PC-9 (cell line): ENCODE data around the gene RTF2. TPM values are rescaled to one million over a fixed set of nuclear protein-coding genes. Genes with fewer than 3 reads are reported as not detected.
A peak's percentile ranks its signal among the peaks of the same experiment; 100 is the strongest.

Experiments used
- BruUV-seq: library from RNA; stranded (reverse); fragments of 400-500 nt; replicated peaks from 2 replicates; lab custom pipeline; 2021; lab: Mats Ljungman, UMichigan
- CTCF ChIA-PET: fragments of 300-600 bp; sonication (Branson Sonifier 250); formaldehyde crosslinking; loops from one replicate; lab custom pipeline; 2022; ENCODE audit warnings: antibody characterized with exemption; lab: Charles Lee
- POLR2A ChIA-PET: fragments of 300-600 bp; sonication (Branson Sonifier 250); formaldehyde crosslinking; loops from one replicate; lab custom pipeline; 2022; ENCODE audit warnings: antibody characterized with exemption; ENCODE audit not compliant: unreplicated experiment; lab: Charles Lee
- DNase-seq, 2 experiments: peaks; one replicate each; pipeline versions ENCODE4 v3.0.0 to v3.0.0-alpha.2; 2015 to 2022; ENCODE audit warnings: mixed read lengths in 1 of 2
- H2AFZ ChIP-seq: fragments of 200-600 bp; sonication (generic); 2 replicates; pipeline ENCODE4 v1.8.1; 2017; ENCODE audit warnings: antibody characterized with exemption
- H3F3A ChIP-seq: fragments of 200-600 bp; sonication (generic); 2 replicates; pipeline ENCODE4 v1.8.1; 2017; ENCODE audit warnings: antibody characterized with exemption, mild to moderate bottlenecking, low read depth; ENCODE audit not compliant: insufficient read depth
- H3K27ac ChIP-seq: fragments of 200-600 bp; sonication (generic); 2 replicates; pipeline ENCODE4 v1.6.1; 2016; ENCODE audit warnings: mixed run types
- H3K27me3 ChIP-seq: fragments of 200-600 bp; sonication (generic); 2 replicates; pipeline ENCODE4 v1.6.1; 2016; ENCODE audit warnings: low read depth, mixed run types; ENCODE audit not compliant: insufficient read depth
- H3K36me3 ChIP-seq: fragments of 200-600 bp; sonication (generic); 2 replicates; pipeline ENCODE4 v1.6.1; 2016; ENCODE audit warnings: low read depth, mixed run types
- H3K4me1 ChIP-seq: fragments of 200-600 bp; sonication (generic); replicated peaks from 2 replicates; pipeline ENCODE4 v1.6.1; 2016; ENCODE audit warnings: mixed run types; ENCODE audit not compliant: insufficient read depth
- H3K4me2 ChIP-seq: fragments of 200-600 bp; sonication (generic); 2 replicates; pipeline ENCODE4 v1.6.1; 2017; ENCODE audit warnings: mixed run types
- H3K4me3 ChIP-seq: fragments of 200-600 bp; sonication (generic); 2 replicates; pipeline ENCODE4 v1.6.1; 2016; ENCODE audit warnings: mixed run types
- H3K79me2 ChIP-seq: fragments of 200-600 bp; sonication (generic); 2 replicates; pipeline ENCODE4 v1.6.1; 2017; ENCODE audit warnings: low read depth, mixed run types
- H3K9me2 ChIP-seq: fragments of 200-600 bp; sonication (generic); 2 replicates; pipeline ENCODE4 v1.8.1; 2017; ENCODE audit warnings: mild to moderate bottlenecking; ENCODE audit not compliant: insufficient read depth
- H3K9me3 ChIP-seq: fragments of 200-600 bp; sonication (generic); 2 replicates; pipeline ENCODE4 v1.8.1; 2016; ENCODE audit warnings: low read depth; ENCODE audit not compliant: insufficient read depth
- H4K20me1 ChIP-seq: fragments of 200-600 bp; sonication (generic); 2 replicates; pipeline ENCODE4 v1.8.1; 2017; ENCODE audit not compliant: insufficient read depth
- EZH2 ChIP-seq: fragments of 200-600 bp; sonication (generic); IDR thresholded peaks from 2 replicates; pipeline ENCODE4 v1.8.0; 2017; ENCODE audit warnings: antibody characterized with exemption, low read depth
- intact Hi-C: fragments of 100-400 bp; cut with micrococcal nuclease; formaldehyde crosslinking; loops from one replicate; pipeline ENCODE4 v1.10.0; 2022; ENCODE audit not compliant: unreplicated experiment
- total RNA-seq: library from RNA; stranded (reverse); gene quantifications from 2 replicates; pipeline ENCODE4 v1.2.3, GENCODE V29; 2021
- TF ChIP-seq, protein P1 (sequence below): fragments of 200-600 bp; sonication (generic); conservative IDR thresholded peaks from 2 replicates; pipeline ENCODE4 v1.6.1; 2017; ENCODE audit warnings: mixed run types, antibody characterized with exemption, mild to moderate bottlenecking, moderate library complexity

Gene RTF2
- total RNA-seq, 1 experiment from 2014 or later = 108 TPM

DNA sequence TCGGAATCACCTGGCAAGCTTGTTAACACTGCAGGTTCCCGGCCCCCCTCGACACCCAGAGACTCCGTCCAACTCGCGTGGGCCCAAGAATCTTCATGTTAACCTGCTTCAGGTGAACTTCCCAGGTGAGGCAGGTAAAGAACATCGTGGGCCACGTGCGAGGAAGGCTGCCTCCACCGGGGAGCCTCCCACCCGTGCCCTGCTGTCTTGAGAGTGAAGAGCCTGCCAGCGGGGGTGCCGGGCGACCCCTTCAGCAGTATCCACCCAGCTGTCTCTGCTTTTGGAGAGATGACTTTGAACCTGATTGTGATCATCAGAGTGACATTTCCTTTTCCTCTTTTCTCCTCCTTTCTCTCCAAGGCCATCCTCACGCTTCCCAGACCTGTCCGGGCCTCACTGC, 22.9 kb upstream of the RTF2 start:
- Histone ChIP-seq H3K9me3 (no peaks in the 10 kb centered on the region), H3K27me3 (peaks cover 13% of the 10 kb centered on the region; the same call in 1 of the 2 replicates), H3K36me3 (no peaks in the 10 kb centered on the region), H3K79me2 (no peaks in the 10 kb centered on the region), H3K4me1 (peaks cover 2% of the 10 kb centered on the region; the same call in 1 of the 2 replicates), H3K4me2 (no peak overlapping the region), H3K27ac (no peak overlapping the region), H3K4me3 (no peak overlapping the region), H2AFZ (no peak overlapping the region), H3F3A (no peaks in the 10 kb centered on the region), H4K20me1 (no peaks in the 10 kb centered on the region), H3K9me2 (no peaks in the 10 kb centered on the region)
- intact Hi-C loops = no loop called here
- CTCF ChIA-PET = no interaction called here
- POLR2A ChIA-PET = no interaction called here
- DNase-seq = no peak
- no peak for TF ChIP-seq EZH2
- TF ChIP-seq, protein P1, sequence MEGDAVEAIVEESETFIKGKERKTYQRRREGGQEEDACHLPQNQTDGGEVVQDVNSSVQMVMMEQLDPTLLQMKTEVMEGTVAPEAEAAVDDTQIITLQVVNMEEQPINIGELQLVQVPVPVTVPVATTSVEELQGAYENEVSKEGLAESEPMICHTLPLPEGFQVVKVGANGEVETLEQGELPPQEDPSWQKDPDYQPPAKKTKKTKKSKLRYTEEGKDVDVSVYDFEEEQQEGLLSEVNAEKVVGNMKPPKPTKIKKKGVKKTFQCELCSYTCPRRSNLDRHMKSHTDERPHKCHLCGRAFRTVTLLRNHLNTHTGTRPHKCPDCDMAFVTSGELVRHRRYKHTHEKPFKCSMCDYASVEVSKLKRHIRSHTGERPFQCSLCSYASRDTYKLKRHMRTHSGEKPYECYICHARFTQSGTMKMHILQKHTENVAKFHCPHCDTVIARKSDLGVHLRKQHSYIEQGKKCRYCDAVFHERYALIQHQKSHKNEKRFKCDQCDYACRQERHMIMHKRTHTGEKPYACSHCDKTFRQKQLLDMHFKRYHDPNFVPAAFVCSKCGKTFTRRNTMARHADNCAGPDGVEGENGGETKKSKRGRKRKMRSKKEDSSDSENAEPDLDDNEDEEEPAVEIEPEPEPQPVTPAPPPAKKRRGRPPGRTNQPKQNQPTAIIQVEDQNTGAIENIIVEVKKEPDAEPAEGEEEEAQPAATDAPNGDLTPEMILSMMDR = no peak
- no TSS peak for BruUV-seq

DNA sequence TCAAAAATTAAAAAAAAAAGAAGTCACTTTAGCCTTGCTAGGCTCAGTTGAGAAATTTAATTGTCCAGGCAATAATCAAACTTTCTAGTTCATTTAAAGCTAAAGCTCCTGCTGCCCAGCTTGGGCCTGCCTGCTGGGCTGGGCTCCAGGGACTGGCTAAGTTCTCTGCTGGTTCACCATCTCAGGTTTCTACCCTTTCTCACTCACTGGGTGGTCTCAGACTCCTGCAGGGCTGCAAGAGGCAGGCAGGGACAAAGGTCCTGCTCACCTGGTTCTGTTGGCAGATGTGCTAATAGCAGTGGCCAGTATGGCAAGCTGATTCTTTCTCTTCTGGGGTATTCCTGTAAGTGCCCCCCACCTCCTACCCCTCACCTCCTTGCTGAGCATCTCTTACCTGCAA, 21.2 kb upstream of the RTF2 start:
- peak in 1 of 2 experiments; percentile 28 for DNase-seq
- no TSS peak for BruUV-seq
- peaks cover 10% of the 10 kb centered on the region; the same call in 1 of the 2 replicates for H3F3A ChIP-seq
- no peak overlapping the region for H2AFZ ChIP-seq
- no peaks in the 10 kb centered on the region for H3K9me2 ChIP-seq
- peaks cover 17% of the 10 kb centered on the region for H3K4me1 ChIP-seq
- no peaks in the 10 kb centered on the region for H3K36me3 ChIP-seq
- no peak overlapping the region for H3K27ac ChIP-seq
- H4K20me1 ChIP-seq = no peaks in the 10 kb centered on the region
- no peak overlapping the region for H3K4me2 ChIP-seq
- no peak for TF ChIP-seq EZH2
- TF ChIP-seq, protein P1 = no peak
- H3K79me2 ChIP-seq = no peaks in the 10 kb centered on the region
- POLR2A ChIA-PET = no interaction called here
- CTCF ChIA-PET = interaction anchor here (0.7 kb wide), 1 partner anchor 30 kb away, joined by 5 read pairs; no protein-coding TSS in a partner anchor
- H3K27me3 ChIP-seq = peaks cover 13% of the 10 kb centered on the region; the same call in 1 of the 2 replicates
- no peak overlapping the region for H3K4me3 ChIP-seq
- H3K9me3 ChIP-seq = no peaks in the 10 kb centered on the region
- intact Hi-C loops = no loop called here

DNA sequence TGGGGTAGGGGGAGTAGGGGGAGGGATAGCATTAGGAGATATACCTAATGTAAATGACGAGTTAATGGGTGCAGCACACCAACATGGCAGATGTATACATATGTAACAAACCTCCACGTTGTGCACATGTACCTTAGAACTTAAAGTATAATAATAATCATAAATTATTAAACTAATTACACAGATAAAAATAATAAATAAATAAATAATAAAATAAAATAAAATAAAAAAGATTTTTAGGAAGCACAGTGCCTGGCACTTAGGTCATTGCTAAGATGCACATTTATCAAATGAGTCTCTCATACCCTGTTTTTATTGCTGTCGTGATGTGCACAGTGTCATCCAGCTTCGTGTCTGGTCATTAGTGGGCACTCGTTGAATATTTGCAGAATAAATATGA, 19.0 kb upstream of the RTF2 start:
- CTCF ChIA-PET = no interaction called here
- no peak overlapping the region for H3K4me2 ChIP-seq

More for the DNA sequence above, 19.0 kb upstream of the RTF2 start:
- intact Hi-C loops = no loop called here
- DNase-seq = peak in 1 of 2 experiments; percentile 33
- Histone ChIP-seq H3K9me2 (no peaks in the 10 kb centered on the region), H3K36me3 (no peaks in the 10 kb centered on the region), H3K9me3 (no peaks in the 10 kb centered on the region), H3K4me3 (no peak overlapping the region), H3K27ac (no peak overlapping the region), H3K27me3 (peaks cover 8% of the 10 kb centered on the region; the same call in 1 of the 2 replicates), H4K20me1 (no peaks in the 10 kb centered on the region), H3K79me2 (no peaks in the 10 kb centered on the region), H3K4me1 (peaks cover 17% of the 10 kb centered on the region), H3F3A (peaks cover 10% of the 10 kb centered on the region; the same call in 1 of the 2 replicates), H2AFZ (no peak overlapping the region)
- TF ChIP-seq, protein P1 = no peak
- no peak for TF ChIP-seq EZH2
- POLR2A ChIA-PET = no interaction called here
- BruUV-seq = no TSS peak
